GM19463 (cell line): ENCODE data around the gene DOCK8.

Experiments used
- ATAC-seq: cut with Tn5 transposase; IDR thresholded peaks from one replicate; pipeline ENCODE4 v1.9.1; 2021; ENCODE audit warnings: mild to moderate bottlenecking, moderate library complexity; ENCODE audit not compliant: unreplicated experiment

DOCK8 gene

DNA sequence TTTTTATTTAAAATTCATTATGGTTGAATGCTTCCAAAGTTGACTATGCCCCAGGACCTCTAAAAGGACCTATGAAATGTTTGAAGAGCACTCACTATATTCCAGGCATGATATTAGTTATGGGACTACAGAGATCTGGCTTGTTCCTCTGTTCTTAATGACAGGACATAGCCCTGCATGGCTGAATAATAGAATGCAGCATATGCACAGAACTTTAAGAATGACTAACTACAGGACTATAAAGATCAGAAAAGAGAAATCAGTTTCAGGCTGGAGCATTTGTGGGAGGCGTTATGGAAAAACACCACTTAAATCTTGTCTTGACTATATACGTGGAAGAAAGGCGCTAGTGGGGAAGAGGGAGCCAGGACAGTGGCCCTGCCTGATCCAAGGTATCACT lies 239.2 kb downstream of the DOCK8 start:
- ATAC-seq, result no peak

DNA sequence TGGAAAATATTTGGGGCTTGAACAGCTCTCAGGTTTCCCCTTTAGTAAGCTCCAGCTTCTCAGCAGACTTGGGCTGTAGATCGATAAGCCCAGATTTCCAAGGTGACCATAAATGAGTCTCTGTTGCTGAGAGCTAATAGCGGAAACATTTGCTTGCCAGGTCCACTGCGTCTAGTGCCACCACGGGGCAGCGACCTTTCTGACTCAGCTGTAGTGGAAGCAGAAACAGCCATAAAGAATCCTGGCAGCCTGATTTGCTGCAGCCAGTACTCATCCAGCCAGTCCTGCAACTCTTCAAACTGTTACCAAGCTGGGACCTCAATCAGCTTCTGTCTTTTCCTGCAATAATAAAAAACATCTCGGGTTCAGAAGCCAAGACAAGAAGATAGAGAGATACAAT lies 241.7 kb downstream of the DOCK8 start:
- ATAC-seq, result no peak

DNA sequence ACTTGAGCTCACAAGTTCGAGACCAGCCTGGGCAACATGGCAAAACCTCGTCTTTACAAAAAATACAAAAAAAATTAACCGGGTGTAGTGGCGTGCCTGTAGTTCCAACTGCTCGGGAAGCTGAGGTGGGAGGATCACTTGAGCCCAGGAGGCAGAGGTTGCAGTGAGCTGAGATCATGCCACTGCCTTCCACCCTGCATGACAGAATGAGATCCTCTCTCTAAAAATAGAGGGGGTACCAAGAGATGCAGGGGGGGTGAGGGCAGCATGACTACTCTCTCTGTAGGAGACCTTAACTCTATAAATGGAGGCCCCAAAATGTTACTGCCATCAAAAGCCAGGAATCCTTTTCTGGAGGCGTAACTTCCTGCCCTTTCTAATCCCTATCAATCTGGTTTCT lies 243.9 kb downstream of the DOCK8 start:
- ATAC-seq, result no peak

DNA sequence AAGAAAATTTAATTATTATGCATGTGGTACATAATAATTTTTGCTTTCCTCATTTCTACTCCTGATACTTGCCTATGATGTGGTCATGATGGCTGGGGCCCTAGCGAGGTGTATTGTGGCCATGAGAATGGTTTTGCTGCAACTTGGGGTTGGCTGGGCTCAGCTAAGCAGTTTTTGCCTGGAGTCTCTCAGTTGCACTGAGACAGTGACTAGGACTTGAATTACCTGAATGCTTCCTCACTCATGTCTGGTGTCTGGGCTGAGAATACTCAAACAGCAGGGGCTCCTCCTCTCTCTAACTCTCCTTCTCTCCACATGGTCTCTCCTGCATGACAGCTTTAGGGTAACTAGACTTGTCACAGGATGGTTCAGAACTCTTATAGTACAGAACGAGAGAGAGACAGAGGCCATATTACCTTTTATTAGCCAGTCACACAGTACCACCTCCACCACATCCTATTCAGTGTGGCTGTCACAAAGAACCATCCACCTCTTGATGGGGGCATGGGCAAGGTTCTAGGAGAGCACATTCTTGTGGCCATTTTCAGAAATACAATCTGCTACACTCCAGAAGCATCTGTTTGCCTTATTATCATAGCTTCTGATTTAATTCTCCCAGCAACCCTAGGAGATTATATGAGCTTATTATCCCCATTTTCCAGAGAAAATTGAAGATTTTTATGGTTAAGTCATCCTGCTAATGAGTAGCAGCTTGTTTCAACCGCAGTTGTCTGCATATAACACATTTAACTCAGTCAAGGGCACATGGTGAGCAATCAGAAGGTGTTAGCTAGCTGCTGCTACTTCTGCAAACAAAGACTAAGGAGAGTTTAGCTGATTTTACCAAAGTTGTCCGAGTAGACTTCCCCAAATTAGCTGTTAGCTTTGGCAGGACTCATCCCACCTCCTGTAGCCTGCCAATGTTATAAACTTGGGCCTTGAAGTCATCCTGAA lies 245.1 kb downstream of the DOCK8 start:
- ATAC-seq, result no peak

DNA sequence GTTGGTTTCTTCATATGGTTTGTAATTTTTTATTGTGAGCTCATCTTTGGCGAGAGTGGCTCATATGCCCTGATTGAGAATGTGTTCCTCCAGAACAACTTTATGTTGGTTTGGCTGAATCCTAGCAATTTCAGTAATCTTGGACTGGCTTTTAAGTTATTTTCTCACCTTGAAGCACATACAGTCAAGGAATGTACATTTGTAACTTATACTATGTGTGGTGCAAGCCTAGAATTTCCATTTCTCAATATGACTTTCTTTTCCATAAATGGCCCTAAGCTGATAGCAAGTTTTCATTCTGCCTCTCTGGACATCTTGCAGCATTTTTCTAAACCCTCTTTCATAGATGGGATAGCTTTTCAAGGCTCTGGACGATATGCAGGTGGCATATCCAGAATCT lies 247.5 kb downstream of the DOCK8 start:
- no peak for ATAC-seq

DNA sequence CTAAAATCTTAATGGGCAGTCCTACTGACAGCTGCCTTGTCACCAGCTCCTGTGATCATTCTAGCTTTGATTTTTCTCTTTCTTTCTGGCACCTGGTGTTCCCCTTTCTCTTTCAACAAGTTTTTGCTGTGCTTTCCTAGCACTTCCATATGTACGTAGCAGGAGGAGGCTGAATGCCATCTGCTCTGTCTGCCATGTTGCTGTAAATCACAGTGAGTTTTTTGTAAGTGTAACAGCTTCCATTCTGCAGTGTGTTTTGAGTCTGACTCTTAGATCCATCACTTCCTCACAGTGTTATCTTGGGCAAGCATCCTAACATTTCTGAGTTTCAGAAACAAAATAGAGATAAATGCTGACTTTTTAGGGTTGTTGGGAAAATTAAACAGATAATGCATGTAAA lies 247.9 kb downstream of the DOCK8 start:
- no peak for ATAC-seq

DNA sequence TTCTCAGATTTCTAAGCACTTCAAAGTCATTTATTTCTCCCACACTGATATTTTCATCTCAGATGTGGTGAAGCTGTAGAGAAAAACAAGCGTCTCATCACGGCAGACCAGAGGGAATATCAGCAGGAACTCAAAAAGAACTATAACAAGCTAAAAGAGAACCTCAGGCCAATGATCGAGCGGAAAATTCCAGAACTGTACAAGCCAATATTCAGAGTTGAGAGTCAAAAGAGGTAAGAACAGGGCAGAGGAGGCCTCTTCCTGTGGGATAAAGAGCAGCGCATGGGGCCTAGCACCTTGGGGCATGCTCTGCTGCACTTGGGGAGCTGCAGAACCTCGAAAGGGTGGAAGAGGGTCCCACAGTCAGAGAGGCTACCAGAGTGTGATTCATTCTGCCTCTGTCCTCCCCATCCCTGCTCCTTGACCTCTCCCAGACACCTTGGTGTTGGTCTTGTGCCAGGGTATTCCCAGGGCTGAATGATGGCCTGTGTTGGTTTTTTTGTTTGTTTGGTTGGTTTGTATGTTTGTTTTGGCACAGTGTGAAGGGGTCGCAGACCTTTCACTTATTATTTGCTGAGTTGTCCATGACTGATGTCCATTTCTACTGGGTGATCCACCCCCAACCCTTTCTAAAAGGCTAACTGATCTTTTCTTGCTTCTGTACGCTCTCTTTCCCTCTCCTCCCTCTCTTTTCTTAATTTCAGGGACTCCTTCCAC lies 248.9 kb downstream of the DOCK8 start:
- ATAC-seq, result no peak

DNA sequence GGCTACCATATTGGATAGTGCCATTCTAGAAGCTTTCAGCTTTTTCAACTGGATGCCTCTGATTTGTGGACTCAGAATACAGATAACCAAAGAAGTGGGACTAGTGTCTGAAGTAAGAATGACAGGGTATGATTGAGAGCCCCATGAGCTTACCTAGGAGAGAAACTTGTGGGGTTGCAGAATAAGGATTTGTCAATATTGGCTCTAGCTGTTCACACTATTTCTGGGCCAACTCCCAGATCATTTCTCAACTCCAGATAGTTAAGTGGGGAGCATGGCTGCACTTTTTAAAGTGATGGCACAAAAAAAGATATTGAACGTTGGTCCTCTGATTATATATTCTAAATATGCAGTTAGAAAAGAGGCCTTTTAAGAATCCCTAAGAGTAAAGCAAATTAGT lies 252.1 kb downstream of the DOCK8 start:
- ATAC-seq, result no peak

DNA sequence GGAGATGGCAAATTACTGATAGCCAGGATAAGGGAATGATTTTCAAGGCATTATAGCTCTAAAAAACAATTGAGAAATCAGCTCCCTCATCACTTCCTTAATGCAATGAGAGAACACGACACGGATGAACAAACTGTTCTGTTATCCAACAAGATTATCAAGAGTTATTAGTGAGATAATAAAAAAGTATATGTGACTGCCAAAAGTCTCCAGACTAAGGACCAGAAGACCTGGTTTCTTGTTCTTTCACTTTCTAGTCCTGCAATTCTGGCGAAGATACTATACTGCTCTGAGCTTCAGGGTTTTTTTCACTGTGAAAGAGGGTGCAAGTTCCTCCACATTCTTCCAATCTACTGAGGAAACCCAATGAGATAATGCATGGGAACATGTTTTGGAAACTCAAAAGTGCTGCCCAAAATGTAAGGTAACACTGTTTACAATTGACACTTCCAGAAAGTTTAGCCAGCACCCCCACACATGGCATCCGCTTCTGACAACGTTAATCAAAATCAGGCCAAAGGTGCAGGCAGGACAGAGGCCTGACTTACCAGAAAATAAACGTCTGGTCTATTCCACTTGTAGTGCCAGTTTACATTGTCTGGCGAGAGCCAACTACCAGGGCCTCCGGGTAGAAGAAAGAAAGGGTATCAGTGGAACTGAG lies 254.2 kb downstream of the DOCK8 start:
- ATAC-seq, result no peak

DNA sequence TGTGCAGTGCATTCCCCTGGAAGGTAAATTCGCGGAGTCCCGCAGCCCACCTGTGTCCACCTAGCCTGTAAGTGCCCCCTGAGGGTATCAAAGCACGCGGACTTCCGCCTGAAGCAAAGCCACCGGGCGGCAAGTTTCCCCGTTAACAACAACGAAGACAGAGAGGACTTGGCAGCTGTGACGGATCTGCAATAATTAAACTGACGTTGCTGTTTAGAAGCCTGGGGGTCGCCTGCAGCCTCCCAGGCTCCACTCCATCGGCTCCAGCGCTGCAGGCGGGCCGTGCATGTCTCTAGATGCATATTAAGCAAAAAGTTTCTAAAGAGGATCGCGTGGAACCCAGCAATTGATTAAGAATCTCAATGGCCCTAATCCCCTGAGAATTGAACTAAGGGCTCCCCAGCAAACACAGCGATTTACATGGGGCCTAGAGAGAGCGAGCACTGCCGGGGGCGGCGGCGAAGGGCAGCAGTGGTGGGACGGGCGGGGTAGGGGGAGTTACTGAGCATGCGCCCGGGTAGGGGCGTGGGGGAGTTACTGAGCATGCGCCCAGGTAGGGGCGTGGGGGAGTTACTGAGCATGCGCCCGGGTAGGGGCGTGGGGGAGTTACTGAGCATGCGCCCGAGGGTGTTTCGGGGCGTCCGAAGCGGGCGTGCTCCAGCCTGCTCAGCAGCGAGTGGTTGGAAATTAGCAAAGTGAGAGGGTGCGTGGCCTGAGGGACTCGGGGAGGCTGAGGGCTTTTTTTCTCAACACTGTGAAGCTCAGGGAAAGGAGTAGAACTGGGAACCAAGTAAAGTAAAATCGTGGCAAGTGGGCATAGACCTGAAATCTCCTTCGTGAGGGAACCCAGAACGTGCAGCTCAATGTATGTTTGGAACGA lies 255.2 kb downstream of the DOCK8 start:
- peak; percentile 89 for ATAC-seq

DNA sequence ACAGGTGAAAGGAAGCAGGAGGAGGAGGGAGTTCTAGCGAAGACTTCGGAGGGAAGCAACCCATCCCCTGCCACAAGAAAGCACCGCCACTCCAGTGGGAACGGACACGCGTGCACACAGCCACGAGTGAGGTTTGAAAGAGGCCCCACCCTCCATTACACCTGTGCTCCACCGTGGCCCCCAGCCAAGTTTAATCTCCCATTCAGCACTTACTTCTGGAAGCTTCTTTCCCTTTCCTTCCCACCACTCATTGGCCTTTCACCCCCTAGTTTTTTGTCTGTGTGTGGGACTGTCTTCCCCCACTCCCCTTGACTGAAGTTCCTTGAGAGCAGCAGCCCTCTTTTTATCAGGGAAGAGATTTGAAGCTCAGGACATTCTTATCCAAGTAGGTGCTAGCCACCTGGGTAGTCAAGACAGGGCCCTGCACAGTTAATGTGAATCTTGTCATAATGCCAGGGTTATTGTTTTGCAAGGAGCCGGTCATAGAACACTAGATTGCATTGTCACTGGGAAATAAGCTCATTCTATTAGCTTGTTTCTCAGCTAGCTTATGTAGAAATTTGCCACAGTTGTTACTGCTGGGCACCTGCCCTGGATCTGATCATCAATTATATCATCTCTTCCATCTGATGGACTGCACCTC lies 256.0 kb downstream of the DOCK8 start:
- ATAC-seq, result no peak

DNA sequence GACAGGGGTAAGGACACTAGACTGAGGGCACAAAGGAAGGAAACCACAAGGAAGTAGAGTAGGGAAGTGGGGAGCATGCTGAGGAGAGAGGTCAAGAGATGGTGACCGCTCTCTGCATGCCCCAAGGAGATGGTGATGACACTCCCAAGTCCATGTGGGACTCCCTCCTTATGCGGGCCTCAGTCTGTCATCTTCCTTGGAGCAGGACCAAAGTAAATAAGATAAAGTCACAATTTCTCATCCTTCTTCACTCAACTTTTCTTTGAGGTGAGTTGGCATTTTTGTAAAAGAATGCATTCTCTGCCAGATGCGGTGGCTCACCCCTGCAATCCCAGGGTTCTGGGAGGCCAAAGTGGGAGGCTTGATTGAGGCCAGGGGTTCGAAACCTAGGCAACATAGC lies 256.7 kb downstream of the DOCK8 start:
- no peak for ATAC-seq

DNA sequence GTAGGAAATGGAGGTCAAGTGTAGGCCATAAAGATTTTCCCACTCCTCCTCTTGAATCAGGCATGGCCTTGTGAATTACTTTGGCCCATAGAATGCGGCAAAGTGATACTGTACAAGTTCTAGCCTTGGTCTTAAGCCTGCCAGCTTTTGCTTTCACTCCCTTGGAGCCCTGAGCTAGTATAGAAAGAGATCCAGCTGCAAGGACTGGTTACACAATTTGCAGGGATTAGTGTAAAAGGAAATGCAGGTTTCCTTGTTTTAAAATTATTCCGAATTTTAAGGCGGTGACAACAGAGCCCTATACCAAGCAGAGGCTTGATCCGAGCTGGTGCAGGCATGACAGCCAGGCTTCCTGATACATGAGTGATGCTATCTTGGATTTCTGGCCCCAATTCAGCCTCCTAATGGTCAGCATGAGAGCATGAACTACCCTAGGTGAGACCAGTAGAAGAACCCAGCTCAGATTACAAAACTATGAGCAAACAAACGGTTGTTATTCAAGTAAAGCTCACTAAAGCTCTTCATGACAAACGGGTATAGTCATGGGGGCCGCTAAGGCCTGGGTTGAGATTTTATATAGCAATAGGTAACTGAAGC lies 257.9 kb downstream of the DOCK8 start:
- no peak for ATAC-seq

DNA sequence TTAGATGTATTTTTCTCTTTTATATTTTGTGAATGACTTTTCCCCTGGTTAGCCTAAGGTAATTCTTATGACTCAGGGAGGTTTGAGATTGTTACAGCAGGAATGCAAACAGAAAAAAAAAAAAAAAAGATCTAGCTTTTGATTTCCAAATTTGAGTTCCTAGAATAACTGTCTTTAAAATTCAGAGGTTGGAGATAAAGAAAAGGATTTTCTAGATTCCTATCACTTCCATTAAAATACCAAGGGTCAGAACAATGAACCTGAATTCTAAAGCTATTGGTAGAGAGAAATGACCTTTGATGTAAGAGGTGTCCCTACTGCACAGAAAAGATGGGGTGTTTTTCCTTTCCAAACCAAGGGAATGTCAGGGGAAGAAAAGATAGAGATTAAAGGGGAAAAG lies 262.5 kb downstream of the DOCK8 start:
- ATAC-seq, result no peak

DNA sequence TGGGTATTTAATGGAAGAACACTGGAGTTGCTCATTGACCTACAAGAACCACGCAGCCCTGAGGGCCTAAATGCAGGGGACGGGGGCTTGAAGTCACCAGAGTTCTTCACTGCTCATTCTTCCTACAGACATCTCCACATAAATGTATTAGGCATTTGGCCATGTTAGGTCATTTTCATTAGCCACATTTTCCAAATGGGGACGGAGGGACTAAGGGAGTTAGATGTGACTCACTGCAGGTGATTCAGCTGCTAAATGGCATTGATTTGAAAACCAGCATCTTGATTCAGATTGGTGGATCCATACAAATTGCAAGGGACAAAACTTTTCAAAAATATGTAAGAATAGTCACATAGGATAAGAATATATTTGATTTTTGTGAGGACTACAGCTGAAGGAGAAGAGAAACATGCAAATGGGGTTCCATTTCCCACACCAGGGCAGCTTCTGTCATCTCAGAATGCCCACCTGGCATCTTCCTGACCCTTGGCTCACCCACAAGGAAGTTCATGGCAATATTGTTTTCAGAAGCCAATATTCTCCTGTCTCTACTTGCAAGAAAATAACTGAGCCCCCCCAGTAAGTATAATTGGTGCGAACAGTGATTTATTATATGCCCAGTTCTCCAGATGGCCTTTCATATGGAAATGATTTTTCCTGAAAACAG lies 264.8 kb downstream of the DOCK8 start:
- no peak for ATAC-seq

DNA sequence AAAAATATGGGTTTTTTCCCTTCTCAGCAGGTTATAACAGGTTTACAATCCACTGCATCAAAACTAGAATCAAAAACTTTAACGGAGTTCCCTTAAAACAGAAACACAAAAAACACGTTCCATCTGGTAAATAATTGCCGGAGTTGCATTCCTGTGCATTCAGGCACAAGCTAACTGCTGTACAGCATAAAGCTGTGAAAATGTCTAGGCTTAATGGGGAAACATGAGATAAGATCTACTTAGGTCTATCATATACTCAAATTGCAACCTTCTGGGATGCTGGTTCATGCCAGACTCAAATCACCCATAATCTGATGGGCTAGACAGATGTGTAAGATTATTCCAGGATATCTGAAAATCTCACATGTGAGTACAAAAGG lies 265.3 kb downstream of the DOCK8 start:
- no peak for ATAC-seq

DNA sequence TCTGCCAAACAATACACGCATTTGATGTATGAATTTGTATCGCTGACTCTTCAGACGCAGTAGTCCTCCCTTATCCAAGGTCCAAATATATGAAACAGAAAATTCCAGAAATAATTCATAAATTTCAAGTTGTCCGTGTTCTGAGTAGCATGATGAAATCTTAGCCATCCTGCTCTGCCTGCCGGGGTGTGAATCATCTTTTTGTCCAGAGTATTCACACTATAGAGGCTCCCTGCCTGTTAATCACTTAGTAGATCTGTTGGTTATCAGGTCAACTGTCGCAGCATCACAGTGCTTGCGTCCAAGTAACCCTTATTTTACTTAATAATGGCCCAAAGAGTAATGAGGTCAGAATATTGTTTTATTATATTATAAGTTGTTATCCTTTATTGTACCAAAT lies 268.1 kb downstream of the DOCK8 start:
- ATAC-seq, result no peak

DNA sequence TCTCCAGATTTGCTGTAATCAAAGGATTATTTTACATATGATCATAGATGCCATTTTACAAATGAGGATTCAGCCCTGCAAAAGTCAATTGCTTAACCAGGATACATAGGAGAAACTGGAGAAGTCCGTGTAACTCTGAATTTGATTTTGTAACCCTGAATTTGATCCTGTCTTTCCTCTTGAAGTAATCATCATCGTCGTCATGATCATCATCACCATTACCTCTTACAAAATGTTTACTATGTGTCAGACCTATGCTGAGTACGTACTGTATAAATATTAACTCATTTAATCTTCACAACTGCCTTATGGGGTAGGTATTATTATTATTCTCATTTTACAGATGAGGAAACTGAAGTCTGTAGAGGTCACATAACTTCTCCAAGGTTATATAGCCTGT lies 271.5 kb downstream of the DOCK8 start:
- no peak for ATAC-seq

DNA sequence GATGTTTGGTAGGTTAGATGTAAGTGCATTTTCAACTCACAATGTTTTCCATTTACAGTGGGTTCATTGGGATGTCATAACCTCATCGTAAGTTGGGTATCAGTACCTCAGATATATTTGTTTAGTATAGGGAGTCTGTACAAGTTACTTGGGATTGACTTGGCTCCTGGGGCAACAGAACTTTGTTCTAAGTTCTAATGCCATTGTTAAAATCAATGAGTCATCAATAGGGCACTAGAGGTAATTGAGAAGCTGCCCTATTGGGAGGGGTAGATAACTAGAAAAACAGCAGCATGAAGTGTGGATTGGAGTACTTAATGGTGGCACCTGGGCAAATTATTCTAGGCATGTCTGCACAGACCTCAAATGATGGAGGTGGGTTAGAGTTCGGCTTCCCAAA lies 272.8 kb downstream of the DOCK8 start:
- ATAC-seq, result no peak
